ENCODE data around the gene TNFRSF19. TPM values are rescaled to one million over a fixed set of nuclear protein-coding genes. Genes with fewer than 3 reads are reported as not detected.

TNFRSF19 gene
- total RNA-seq, 2 donors from 2014 or later, result 5.4 to 6.9 TPM

DNA sequence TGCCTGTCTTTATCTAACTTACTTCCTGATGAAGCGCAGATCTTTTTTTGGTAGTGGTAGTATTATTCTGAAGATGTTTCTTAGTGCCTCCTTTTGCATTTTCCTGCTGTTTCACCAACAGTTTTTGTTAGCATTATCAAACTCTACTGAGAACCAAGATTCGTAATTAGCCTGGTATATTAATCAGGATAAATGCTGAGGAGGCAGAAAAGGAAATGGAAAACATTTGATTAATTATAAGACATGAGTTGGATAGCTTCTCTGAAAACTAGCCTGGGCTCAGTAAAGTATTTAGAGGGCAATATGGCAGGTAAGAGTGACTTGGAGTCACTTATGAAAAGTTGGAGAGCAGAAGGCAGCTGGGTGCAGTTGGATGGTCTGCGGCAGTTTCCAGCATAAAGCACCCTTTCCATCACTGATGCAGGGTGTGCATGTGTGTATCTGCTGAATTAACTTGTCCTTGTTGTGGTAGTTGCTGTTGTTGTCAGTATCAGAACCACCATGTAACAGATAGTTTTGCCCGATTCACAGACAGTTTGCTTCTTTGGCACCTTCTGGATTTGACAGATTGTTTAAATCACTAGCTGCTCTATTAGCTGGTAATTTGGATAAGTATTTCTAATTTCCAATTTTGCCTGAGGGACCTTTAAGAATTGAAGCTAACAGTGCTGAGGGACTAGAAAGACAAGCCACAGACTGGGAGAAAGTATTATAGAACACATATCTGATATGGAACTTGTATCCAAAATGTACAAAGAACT lies 6.9 kb upstream of the TNFRSF19 start:
- Histone ChIP-seq H3K36me3 (replicated peaks in 1 of 2; ENCODE audit: insufficient read depth in 1 of 2, low read depth in 2 of 2) (no peaks in the 10 kb centered on the region), H3K9me3 (no peaks in the 10 kb centered on the region), H3K27ac (no peak overlapping the region), H3K27me3 (no peaks in the 10 kb centered on the region), H3K4me3 (no peak overlapping the region), H3K4me1 (no peaks in the 10 kb centered on the region)
- DNase-seq (no peak), ATAC-seq (no peak)
- TF ChIP-seq, protein P1, sequence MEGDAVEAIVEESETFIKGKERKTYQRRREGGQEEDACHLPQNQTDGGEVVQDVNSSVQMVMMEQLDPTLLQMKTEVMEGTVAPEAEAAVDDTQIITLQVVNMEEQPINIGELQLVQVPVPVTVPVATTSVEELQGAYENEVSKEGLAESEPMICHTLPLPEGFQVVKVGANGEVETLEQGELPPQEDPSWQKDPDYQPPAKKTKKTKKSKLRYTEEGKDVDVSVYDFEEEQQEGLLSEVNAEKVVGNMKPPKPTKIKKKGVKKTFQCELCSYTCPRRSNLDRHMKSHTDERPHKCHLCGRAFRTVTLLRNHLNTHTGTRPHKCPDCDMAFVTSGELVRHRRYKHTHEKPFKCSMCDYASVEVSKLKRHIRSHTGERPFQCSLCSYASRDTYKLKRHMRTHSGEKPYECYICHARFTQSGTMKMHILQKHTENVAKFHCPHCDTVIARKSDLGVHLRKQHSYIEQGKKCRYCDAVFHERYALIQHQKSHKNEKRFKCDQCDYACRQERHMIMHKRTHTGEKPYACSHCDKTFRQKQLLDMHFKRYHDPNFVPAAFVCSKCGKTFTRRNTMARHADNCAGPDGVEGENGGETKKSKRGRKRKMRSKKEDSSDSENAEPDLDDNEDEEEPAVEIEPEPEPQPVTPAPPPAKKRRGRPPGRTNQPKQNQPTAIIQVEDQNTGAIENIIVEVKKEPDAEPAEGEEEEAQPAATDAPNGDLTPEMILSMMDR (IDR thresholded peaks at IDR 0.05), result no peak
- no peak for TF ChIP-seq POLR2A (IDR thresholded peaks at IDR 0.05)
- WGBS, 2 donors, result 83 to 86% methylated on average over 4 of the region's 4 CpGs
- intact Hi-C loops (cut with DNase I), result no loop called here

DNA sequence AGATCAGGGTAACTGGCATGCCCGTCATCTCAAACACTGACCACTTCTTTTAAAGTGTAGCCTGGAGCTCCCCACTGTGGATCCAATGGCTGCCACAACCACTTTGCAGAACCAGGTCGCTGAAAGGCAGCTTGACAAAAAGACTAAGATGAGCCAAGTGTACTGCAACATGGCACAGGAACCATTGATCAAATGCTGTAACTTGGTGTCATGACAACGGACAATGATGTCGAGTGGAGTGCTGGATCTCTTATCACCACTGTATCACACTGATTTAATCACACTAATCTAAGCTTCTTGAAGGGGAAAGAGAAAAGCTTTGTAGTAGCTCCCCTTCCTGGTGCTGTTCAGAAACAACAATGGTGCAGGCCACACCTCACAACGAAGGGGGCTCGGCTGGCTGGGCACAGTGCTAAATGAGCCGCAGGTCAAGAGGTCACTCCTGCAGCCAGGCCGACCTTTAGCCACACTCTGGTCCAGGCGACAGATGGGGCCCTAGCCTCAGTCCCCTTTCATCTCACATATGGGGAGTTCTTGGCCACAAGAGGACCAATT lies 2.2 kb upstream of the TNFRSF19 start:
- Histone ChIP-seq H3K36me3 (replicated peaks in 1 of 2; ENCODE audit: insufficient read depth in 1 of 2, low read depth in 2 of 2) (no peaks in the 10 kb centered on the region), H3K27me3 (no peaks in the 10 kb centered on the region), H3K4me1 (no peaks in the 10 kb centered on the region), H3K27ac (no peak overlapping the region), H3K4me3 (no peak overlapping the region), H3K9me3 (no peaks in the 10 kb centered on the region)
- no peak for DNase-seq
- ATAC-seq, result no peak
- TF ChIP-seq, protein P1 (IDR thresholded peaks at IDR 0.05), result no peak
- no peak for TF ChIP-seq POLR2A (IDR thresholded peaks at IDR 0.05)
- 46 to 61% methylated on average over 9 of the region's 9 CpGs for WGBS, 2 donors
- intact Hi-C loops (cut with DNase I), result no loop called here

DNA sequence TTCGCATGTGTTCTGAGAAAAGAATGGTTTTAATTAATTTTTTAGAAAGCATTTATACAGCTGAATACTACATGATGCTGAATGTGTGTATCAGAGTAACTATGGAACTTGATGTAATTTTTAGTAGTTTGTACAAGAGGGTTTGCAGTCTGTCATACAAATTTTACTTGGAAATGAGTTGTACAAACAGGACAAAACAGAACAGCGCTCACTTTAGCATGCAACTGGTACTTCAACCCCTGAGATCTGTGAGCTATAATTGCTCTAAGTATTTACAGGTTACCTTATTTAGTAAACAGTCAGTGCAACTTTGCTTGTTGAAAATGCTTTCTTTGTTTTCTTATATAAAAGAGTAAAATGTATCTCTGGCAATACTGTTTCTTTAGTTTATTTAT lies 706 bp downstream of the TNFRSF19 start:
- DNase-seq (no peak), ATAC-seq (no peak)
- H3K27me3 ChIP-seq, result no peaks in the 10 kb centered on the region
- no peak overlapping the region for H3K27ac ChIP-seq
- no peaks in the 10 kb centered on the region for H3K4me1 ChIP-seq
- H3K4me3 ChIP-seq, result no peak overlapping the region
- H3K9me3 ChIP-seq, result no peaks in the 10 kb centered on the region
- no peaks in the 10 kb centered on the region for H3K36me3 ChIP-seq (replicated peaks in 1 of 2; ENCODE audit: insufficient read depth in 1 of 2, low read depth in 2 of 2)
- intact Hi-C loops (cut with DNase I), result no loop called here
- TF ChIP-seq POLR2A (IDR thresholded peaks at IDR 0.05), result no peak
- TF ChIP-seq, protein P1 (IDR thresholded peaks at IDR 0.05), result no peak
- 42 to 44% methylated on average over 2 of the region's 2 CpGs for WGBS, 2 donors

DNA sequence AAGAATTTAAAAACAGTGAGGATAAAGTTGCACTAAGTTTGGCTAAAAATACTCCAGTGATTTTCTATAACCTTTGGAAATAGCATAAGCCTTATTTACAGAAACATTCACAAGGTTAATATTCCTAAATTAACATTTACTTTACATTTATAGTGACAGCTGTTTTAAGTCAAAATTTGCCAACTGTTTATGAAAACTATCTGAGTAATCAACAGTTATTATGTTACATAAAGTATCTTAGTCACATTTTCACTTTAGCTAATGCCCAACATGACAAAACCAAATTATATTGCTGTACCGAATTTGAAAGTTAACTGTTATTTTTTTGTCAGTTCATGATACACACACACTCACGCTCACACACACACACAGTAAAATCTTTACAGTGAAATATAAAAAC lies 1.2 kb downstream of the TNFRSF19 start:
- H3K9me3 ChIP-seq, result no peaks in the 10 kb centered on the region
- intact Hi-C loops (cut with DNase I), result no loop called here
- no peak overlapping the region for H3K27ac ChIP-seq
- no peak overlapping the region for H3K4me3 ChIP-seq
- no peaks in the 10 kb centered on the region for H3K27me3 ChIP-seq
- no peak for DNase-seq
- ATAC-seq, result no peak
- TF ChIP-seq, protein P1 (IDR thresholded peaks at IDR 0.05), result no peak
- no peak for TF ChIP-seq POLR2A (IDR thresholded peaks at IDR 0.05)
- 62% methylated on average over 2 of the region's 2 CpGs for WGBS, 2 donors
- no peaks in the 10 kb centered on the region for H3K36me3 ChIP-seq (replicated peaks in 1 of 2; ENCODE audit: insufficient read depth in 1 of 2, low read depth in 2 of 2)
- no peaks in the 10 kb centered on the region for H3K4me1 ChIP-seq

DNA sequence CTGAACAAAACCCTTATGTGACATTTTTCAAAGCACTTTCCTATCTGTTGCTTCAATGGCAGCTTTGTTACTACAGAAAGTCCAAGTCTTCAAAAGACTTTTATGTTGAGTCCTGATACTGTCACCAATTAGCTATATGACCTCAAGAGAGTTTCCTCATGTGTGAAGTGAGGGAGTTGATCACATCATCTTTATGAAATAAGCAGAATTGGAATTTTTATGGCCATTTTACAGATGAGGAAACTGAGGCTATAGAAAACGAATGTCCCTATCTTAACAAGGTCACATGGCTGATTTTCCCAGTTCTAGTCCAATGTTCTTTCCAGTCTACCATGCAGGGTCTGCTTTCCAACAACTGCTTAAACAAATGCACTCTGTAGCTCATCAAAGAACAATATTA lies 2.6 kb downstream of the TNFRSF19 start:
- intact Hi-C loops (cut with DNase I), result no loop called here
- H3K27me3 ChIP-seq, result no peaks in the 10 kb centered on the region
- no peak overlapping the region for H3K27ac ChIP-seq
- 45 to 47% methylated on average over 1 of the region's 1 CpG for WGBS, 2 donors
- H3K36me3 ChIP-seq (replicated peaks in 1 of 2; ENCODE audit: insufficient read depth in 1 of 2, low read depth in 2 of 2), result no peaks in the 10 kb centered on the region
- H3K4me3 ChIP-seq, result no peak overlapping the region
- H3K9me3 ChIP-seq, result no peaks in the 10 kb centered on the region
- H3K4me1 ChIP-seq, result no peaks in the 10 kb centered on the region
- no peak for ATAC-seq
- no peak for TF ChIP-seq POLR2A (IDR thresholded peaks at IDR 0.05)
- TF ChIP-seq, protein P1 (IDR thresholded peaks at IDR 0.05), result no peak
- DNase-seq, result no peak

Data from body of pancreas (tissue), 4 donors.